HG03457 (cell line): ENCODE measurements around the gene CLPTM1L.
"Not testable (repeated sequence)": the region's sequence is repeated elsewhere in the genome, so short reads cannot be mapped to it uniquely, and the experiment has no call there.

Experiments used
- ATAC-seq: cut with Tn5 transposase; IDR thresholded peaks from one replicate; pipeline ENCODE4 v1.9.1; 2021; ENCODE audit warnings: moderate number of reproducible peaks; ENCODE audit not compliant: unreplicated experiment

CLPTM1L gene

DNA sequence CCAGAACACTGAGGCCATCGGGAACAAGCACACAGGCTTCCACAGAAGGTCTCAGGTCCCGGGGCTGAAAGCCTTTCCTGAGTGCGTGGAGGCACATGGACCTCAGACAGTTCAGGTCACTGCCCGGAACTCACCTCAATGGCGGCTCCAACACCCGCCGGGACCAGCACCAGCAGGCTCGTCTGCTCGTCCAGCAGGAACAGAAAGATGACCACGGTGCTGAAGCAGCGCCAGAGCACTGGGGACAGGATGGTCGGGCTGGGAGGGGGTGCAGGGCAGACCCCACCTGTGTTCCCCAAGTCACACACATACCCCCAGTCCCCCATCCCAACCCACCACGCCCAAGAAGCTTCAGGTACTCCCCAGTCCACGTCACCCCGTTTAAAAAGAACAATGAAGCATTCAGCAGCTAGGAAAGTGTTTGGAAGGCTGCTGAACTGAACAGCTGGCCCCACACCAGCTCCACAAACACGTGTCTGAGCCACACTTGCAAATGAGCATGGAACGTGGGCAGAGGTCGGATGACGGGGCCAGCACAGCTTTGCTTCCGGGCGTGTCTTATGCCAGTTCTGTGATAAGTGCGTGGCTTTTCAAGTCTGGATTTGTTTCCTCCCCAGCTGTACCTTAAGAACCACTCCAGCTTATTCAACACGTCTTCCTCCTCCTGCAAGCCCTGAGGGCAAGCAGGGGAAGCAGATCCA lies 14.6 kb downstream of the CLPTM1L start:
- ATAC-seq, result no peak

GRCh38 chr5:1329111-1329579 lies 15.8 kb downstream of the CLPTM1L start:
- no peak for ATAC-seq

DNA sequence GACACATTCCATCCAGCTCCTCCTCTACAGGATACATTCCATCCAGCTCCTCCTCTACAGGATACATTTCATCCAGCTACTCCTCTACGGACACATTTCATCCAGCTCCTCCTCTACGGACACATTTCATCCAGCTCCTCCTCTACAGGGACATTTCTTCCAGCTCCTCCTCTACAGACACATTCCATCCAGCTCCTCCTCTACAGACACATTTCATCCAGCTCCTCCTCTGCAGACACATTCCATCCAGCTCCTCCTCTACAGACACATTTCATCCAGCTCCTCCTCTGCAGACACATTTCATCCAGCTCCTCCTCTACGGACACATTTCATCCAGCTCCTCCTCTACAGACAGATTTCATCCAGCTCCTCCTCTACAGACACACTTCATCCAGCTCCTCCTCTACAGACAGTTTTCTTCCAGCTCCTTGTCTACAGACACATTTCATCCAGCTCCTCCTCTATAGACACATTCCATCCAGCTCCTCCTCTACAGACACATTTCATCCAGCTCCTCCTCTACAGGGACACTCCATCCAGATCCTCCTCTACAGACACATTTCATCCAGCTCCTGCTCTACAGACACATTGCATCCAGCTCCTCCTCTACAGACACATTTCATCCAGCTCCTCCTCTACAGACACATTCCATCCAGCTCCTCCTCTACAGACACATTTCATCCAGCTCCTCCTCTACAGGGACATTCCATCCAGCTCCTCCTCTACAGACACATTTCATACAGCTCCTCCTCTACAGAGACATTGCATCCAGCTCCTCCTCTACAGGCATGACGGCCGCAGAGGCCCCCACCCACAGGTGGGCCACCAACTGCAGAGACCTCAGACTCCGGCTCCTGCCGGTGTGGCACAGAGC lies 16.4 kb downstream of the CLPTM1L start:
- not testable (repeated sequence) for ATAC-seq

DNA sequence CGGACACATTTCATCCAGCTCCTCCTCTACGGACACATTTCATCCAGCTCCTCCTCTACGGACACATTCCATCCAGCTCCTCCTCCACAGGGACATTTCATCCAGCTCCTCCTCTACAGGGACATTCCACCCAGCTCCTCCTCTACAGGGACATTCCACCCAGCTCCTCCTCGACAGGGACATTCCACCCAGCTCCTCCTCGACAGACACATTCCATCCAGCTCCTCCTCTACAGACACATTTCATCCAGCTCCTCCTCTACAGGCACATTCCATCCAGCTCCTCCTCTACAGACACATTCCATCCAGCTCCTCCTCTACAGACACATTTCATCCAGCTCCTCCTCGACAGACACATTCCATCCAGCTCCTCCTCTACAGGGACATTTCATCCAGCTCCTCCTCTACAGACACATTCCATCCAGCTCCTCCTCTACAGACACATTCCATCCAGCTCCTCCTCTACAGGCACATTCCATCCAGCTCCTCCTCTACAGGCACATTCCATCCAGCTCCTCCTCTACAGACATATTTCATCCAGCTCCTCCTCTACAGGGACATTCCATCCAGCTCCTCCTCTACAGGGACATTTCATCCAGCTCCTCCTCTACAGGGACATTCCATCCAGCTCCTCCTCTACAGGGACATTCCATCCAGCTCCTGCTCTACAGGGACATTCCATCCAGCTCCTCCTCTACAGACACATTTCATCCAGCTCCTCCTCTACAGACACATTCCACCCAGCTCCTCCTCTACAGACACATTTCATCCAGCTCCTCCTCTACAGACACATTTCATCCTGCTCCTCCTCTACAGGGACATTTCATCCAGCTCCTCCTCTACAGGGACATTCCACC lies 17.8 kb downstream of the CLPTM1L start:
- not testable (repeated sequence) for ATAC-seq

GRCh38 chr5:1326532-1326875 lies 18.4 kb downstream of the CLPTM1L start:
- ATAC-seq, result not testable (repeated sequence)

- no peak for ATAC-seq
These were observed 18.9 kb downstream of the CLPTM1L start for GRCh38 chr5:1325870-1326531.

GRCh38 chr5:1325191-1325741 lies 19.6 kb downstream of the CLPTM1L start:
- ATAC-seq, result no peak

DNA sequence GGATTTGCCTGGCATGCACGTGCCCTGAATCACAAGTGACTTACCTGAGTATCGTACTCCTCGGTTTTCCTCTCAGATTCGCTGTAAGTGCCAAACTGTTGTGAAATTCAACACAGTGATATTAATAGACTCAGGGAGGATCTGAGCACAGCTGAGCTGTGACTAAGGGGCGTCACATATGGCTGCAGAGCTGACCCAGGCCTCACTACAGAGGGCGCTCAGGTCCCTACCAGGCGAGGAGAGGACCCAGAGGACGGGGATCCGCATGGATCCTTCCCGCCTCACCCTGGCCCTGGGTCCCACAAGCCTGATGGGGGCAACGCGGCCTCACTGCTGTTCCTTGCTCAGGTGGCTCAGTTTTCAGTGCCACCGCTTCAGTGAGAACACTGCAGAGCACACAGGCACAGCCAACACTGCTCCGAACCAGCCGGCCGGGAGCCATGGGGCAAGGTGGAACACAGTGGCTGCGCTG lies 20.1 kb downstream of the CLPTM1L start:
- no peak for ATAC-seq

GRCh38 chr5:1324301-1324700 lies 20.6 kb downstream of the CLPTM1L start:
- ATAC-seq, result no peak

DNA sequence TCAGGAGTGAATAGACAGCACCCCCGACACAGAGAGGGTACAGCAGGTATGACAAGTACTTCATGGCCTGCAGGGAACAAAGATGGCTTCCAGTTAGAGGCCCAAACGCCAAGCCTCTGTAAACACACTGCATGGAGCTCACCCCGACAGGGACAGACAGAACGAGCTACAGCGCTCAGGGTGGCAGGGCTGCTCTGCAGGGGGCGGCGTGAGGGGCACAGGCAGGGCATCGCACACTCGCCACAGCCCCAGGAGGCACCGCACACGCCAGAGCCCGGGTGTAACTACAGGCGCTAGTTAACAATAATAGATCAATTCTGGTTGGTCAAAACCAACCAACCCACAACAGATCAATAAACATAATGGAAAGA lies 21.1 kb downstream of the CLPTM1L start:
- no peak for ATAC-seq

GRCh38 chr5:1322955-1323802 lies 21.7 kb downstream of the CLPTM1L start:
- ATAC-seq, result no peak

GRCh38 chr5:1322036-1322900 lies 22.6 kb downstream of the CLPTM1L start:
- ATAC-seq, result no peak

DNA sequence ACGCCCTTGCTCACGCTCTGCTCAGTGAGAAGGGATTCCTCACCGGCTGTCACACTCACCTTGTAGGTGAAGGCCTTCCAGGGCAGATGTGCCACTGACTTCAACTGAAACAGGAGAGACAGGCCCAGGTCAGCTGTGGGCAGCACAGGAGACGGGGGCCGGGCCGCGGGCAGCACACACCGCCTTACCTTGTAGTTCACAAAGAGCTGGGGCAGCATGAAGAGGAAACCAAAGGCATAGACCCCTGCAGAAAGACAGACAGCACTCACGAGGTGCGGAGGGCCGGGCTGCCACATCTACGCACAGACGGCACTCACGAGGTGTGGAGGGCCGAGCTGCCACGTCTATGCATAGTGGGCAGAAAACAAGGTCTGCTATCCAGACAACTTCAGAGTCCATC lies 23.3 kb downstream of the CLPTM1L start:
- no peak for ATAC-seq

DNA sequence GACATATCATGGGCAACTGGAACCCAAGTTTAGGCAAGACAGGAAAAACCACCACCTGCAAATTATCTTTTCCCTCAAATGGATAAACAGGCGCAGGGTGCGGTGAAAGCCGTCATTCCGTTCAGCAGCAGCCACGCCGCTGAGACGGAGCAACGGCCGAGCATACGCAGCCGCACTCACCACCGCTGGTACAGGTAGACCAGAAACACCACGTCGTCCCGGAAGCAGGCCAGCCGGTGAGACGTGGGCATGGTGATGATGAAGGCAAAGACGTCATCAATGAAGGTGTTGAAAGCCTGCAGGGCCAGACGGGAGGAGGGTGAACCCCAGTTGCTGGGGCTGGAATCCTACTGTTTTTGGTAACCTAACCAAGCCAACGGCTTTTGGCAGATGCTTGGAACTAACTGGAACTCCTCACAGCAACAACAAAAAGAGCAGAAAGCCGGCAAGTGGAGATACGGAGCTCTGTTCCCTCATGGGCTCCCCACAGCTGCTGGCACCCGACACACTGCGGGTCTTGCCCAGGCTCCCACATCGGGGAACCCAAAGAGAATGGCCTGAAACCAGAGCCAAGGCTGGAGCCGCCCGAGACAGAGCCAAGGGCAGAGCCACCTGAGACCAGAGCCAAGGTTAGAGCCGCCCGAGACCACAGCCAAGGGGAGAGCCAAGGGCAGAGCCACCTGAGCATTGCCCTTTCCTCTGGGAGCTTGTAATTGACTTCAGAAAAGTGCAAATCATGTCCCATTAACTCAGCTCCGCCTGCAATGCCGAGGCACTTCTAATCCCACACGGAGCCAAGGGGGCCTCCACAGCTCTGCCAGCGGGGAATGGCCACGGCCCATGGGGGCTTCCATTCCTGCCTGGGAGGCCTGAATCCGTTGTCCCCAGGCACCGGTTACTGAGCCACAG lies 24.2 kb downstream of the CLPTM1L start:
- ATAC-seq, result no peak

GRCh38 chr5:1319436-1320256 lies 25.3 kb downstream of the CLPTM1L start:
- ATAC-seq, result no peak

- no peak for ATAC-seq
These were observed 26.1 kb downstream of the CLPTM1L start for GRCh38 chr5:1318659-1319251.
